Islet precursor cell (in vitro differentiated cells): ENCODE results near the gene HDAC8.
"Not testable (repeated sequence)": the region's sequence is repeated elsewhere in the genome, so short reads cannot be mapped to it uniquely, and the experiment has no call there.

Source experiments
- DNase-seq: peaks from one replicate; pipeline ENCODE4 v3.0.0-alpha.2; 2018

Gene HDAC8

DNA sequence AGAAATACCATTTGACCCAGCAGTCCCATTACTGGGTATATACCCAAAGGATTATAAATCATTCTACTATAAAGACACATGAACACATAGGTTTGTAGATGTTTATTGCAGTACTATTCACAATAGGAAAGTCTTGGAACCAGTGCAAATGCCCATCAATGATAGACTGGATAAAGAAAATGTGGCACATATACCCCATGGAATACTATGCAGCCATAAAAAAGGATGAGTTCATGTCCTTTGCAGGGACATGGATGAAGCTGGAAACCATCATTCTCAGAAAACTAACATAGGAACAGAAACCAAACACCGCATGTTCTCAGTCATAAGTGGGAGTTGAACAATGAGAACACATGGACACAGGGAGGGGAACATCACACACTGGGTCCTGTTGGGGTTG is 123.6 kb downstream of the HDAC8 start:
- DNase-seq, result not testable (repeated sequence)

DNA sequence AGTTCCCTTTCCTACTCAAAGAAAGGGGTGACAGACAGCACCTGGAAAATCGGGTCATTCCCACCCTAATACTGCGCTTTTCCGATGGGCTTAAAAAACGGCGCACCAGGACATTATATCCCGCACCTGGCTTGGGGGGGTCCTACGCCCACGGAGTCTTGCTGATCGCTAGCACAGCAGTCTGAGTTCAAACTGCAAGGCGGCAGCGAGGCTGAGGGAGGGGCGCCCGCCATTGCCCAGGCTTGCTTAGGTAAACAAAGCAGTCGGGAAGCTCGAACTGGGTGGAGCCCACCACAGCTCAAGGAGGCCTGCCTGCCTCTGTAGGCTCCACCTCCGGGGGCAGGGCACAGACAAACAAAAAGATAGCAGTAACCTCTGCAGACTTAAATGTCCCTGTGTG is 131.9 kb downstream of the HDAC8 start:
- DNase-seq, result not testable (repeated sequence)

DNA sequence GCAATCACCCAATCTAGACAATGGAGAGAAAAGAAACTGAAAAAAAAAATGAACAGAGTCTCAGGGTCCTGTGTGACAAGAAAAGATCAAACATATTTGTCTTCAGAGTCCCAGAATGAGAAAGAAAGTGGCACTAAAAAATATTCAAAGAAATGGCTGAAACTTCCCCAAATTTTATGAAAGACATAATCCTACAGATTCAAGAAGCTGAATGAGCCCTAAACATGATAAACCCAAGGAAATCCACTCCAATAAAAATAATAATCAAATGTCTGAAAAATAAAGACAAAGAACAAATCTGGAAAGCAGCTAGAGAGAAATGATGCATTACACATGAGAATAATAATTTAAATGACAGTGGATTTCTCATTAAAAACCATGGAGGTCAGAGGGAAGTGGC is 136.6 kb downstream of the HDAC8 start:
- DNase-seq, result no peak

GRCh38 chrX:72430405-72430968 is 142.2 kb downstream of the HDAC8 start:
- DNase-seq, result no peak

DNA sequence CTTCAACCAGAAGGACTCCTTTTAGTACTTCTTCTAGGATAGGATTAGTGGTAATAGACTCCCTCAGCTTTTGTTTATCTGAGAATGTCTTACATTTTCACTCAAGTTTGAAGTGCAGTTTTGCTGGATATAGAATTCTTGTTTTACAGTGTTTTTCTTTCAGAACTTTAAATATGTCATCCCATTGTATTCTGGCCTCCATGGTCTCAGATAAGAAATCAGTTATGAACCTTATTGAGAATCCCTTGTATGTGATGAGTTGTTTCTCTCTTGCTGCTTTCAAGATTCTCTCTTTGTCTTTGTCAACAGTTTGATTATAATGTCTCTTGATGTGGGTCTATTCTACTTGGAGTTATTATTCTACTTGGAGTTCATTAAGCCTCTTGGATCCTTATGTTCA is 150.8 kb downstream of the HDAC8 start:
- no peak for DNase-seq

DNA sequence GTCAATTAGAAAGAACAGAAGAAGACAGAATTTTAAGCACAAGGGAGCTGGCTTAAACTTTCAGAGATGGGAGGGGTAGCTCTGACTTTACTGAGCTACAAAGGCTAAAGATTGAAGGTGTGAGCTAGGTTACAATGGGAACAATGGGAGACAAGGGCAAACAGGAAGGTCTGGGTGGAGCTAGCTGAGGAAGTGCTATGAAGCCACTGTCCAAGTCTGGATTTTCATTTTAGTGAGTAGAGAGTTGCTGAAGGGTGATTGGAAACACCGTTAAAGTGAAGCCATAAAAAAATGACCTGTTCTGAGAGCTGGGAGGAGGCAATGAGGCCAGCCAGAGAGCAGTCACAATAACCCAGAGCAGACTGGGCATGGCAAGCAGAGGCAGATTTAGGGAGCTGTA is 162.7 kb downstream of the HDAC8 start:
- DNase-seq, result no peak

- DNase-seq, result no peak
Measured at GRCh38 chrX:72408885-72409284, 163.8 kb downstream of the HDAC8 start.

- DNase-seq, result not testable (repeated sequence)
Measured at GRCh38 chrX:72405136-72405535, 167.5 kb downstream of the HDAC8 start.

GRCh38 chrX:72402614-72403013 is 170.0 kb downstream of the HDAC8 start:
- no peak for DNase-seq

GRCh38 chrX:72399816-72400215 is 172.8 kb downstream of the HDAC8 start:
- no peak for DNase-seq

GRCh38 chrX:72396117-72396516 is 176.5 kb downstream of the HDAC8 start:
- no peak for DNase-seq

DNA sequence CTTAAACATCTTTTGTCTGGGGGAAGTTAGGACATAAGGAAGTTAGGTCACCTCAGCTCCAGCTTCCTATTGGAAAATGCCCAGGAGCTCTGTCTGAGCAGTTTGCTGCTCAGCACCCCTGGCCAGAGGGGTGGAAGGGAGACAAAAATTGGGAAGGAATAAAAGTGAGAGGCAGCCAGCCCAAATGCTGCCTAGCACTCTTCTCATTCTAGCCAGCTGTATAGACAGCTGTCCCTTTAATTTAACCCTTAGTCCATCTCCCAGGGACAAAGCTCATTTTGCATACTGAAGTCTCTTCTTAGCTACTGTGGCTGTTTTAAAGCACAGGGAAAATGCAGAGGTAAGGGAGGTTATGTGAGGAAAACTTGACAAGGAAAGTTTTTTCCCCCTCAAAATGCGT is 177.4 kb downstream of the HDAC8 start:
- DNase-seq, result no peak

- DNase-seq, result no peak
Measured at GRCh38 chrX:72394518-72395170, 178.0 kb downstream of the HDAC8 start.

GRCh38 chrX:72393836-72394517 is 178.7 kb downstream of the HDAC8 start:
- DNase-seq, result no peak

DNA sequence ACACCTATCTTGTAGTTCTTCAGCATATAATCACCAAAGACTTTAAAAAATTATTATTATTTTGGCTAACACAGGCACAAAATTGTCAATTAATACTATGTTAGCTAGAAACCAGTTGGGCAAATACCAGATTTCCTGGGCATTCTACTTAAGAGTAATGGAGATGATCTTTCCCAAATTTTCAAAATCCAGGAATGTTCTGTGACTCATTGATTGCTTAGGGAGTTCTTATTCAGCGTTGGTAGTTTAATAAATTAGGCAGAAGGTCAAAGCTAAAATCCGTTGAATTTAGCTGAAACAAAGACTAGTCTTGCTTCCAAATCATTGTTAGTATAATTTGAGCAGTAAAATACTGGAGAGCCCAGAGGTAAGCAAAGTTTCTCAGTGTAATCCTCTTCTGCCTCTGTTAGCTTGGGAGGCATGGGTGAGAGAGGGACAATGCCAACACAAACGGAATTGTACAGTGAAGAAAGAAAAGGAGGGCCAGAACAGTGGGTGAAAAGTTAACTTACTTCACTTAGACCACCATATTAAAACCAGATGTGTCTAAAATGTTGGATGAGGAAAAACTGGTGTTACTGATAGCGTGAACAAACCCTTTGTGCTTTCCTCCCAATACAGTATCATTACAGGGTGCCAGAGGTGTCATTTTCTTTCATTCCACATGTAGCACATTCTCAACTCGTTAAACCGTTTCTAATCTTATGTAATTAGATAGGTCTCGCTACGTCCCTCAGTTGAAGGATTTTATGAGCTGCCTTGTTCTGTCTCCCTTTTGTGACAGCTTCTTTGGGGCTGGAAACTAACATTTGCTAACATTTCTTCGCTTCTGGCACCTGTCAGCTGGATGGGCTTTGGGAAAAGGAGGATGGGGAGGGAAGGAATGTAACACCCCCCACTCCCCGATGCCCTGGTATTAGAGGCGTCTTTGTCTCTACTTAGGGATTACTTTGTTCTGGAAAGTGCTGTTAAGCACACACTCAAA is 179.5 kb downstream of the HDAC8 start:
- no peak for DNase-seq

- no peak for DNase-seq
Measured at GRCh38 chrX:72392042-72392441, 180.6 kb downstream of the HDAC8 start.

DNA sequence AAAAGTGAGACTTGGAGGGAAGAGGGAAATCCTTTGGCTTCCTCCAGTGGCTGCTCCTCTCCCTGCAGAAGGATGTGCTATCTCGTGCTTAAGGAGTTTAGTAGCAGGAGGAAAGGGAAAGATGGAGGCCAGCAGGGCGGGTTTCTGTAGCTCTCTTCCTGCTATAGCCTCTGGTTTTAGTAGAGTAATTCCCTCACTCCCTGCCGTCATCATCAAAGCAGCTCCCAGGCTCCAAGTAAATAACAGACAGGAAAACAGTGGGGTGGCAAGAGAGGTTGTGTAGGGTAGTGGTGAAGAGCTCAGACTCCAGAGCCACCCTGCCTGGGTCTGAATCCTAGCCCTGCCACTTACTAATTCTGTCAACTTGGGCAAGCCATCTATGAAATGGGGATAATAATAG is 185.4 kb downstream of the HDAC8 start:
- DNase-seq, result no peak

- no peak for DNase-seq
Measured at GRCh38 chrX:72382202-72382595, 190.4 kb downstream of the HDAC8 start.

DNA sequence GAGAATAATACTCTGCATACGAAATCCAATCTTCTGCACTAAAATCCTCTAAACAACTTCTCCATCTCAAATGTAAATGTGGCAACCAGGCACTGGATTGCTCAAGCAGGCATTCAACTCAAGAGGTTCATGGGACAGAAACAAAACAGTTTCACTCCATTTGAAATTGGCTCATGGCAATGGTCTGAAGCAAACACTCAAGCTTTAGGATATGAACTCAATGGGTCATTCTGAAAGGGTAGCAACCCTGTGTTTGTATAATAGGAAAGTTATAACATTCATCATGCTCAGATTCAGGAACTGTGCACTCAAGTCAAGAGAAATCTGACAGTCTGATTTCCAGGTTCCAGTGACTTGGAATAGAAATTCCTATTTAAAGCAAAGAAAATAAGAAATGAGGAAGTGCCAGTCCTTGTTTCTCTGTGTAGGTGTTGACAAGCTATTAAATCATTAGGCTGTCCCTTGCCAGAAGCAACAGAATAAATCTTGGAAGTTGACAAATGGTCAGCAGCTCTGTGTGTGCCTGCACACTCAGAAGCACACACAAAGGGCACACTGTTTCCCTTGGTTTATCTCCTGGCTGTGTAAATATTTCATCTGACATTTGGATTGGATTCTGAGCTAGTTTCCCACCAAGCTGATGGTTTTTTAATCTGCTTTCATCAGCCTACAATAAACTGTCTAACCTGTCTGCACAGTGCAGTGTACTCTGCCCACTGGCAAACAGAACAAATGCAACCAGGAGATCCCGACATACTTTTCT is 191.0 kb downstream of the HDAC8 start:
- no peak for DNase-seq

GRCh38 chrX:72376124-72376523 is 196.5 kb downstream of the HDAC8 start:
- DNase-seq, result no peak

GRCh38 chrX:72373136-72373535 is 199.5 kb downstream of the HDAC8 start:
- no peak for DNase-seq

DNA sequence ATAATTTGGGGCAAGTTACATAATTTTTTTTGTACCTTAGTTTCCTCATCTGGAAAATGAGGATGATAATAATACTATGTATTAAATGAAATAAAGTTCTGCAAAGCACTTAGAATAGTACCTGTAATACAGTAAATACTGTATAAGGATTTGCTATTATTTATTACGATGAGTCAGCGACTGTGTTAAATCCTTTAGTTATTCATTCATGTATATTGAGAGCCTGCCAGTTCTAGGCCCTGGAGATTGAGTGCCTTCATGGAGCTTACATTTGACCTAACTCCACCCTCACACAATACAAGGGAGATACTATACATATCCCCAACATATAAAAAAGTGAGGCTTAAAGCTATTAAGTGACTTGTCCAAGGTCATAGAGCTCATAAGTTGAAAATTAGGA is 199.9 kb downstream of the HDAC8 start:
- DNase-seq, result no peak

DNA sequence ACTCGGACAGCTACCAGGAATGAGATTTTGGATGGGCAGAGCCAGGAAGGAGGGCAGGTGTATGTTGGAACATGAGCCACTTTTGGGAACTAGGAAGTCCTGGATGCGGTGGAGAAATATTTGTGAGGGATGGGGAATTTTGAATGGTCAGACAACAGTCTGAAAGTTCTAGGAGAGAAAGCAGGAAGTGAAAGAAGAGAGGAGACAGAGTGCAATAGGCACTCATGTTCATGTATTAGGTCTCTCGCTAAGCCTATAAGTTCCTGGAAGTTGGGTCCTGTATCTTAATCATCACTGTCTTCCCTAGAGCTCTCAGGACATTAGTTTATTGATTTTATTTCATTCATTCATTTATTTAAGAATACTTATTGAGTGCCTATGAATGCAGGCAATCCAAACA is 201.2 kb downstream of the HDAC8 start:
- no peak for DNase-seq
